GM21526 (cell line): Measurements from ENCODE around the gene TSC2.
"Not testable (repeated sequence)": the region's sequence is repeated elsewhere in the genome, so short reads cannot be mapped to it uniquely, and the experiment has no call there.

Source experiments
- ATAC-seq: cut with Tn5 transposase; IDR thresholded peaks from one replicate; pipeline ENCODE4 v1.9.1; 2021; ENCODE audit warnings: moderate library complexity; ENCODE audit not compliant: unreplicated experiment, low FRiP score

TSC2 gene

GRCh38 chr16:2135770-2136490, 88.1 kb downstream of the TSC2 start, which contains the start of gene PKD1:
Gene PKD1, minus strand, starts transcription at chr16:2135898. Its CDS starts 209 bp downstream, at chr16:2135689.
- ATAC-seq = not testable (repeated sequence)
